Measurements from ENCODE around the gene SAP30L. TPM values are rescaled to one million over a fixed set of nuclear protein-coding genes. Genes with fewer than 3 reads are reported as not detected.

SAP30L gene
- total RNA-seq, 1 experiment from 2014 or later: 45.9 TPM

- ChIA-PET POLR2A (no interaction called here), CTCF (interaction anchor here (0.9 to 19.8 kb wide), 5 partner anchors 10 to 531 kb away, joined by 3 to 207 read pairs (median 3); no protein-coding TSS in a partner anchor)
- Mint-ChIP-seq H3K27ac (ENCODE audit: low read depth, unreplicated experiment) (no peak overlapping the region), H3K4me3 (ENCODE audit: unreplicated experiment) (no peak overlapping the region), H3K4me1 (ENCODE audit: insufficient read depth, unreplicated experiment) (no peaks in the 10 kb centered on the region), H3K27me3 (ENCODE audit: insufficient read depth, unreplicated experiment) (peaks cover 49% of the 10 kb centered on the region), H3K36me3 (ENCODE audit: insufficient read depth, unreplicated experiment) (no peaks in the 10 kb centered on the region), H3K9me3 (ENCODE audit: unreplicated experiment) (no peaks in the 10 kb centered on the region)
- no TSS peak for BruUV-seq (replicated peaks)
- no peak for TF ChIP-seq CTCF (IDR thresholded peaks at IDR 0.05; ENCODE audit: unreplicated experiment)
- no peak for DNase-seq (ENCODE audit: unreplicated experiment)
- intact Hi-C loops (cut with micrococcal nuclease): no loop called here
These were observed 60.4 kb downstream of the SAP30L start for GRCh38 chr5:154506049-154506715.

- Mint-ChIP-seq H3K27me3 (ENCODE audit: insufficient read depth, unreplicated experiment) (peaks cover 43% of the 10 kb centered on the region), H3K36me3 (ENCODE audit: insufficient read depth, unreplicated experiment) (no peaks in the 10 kb centered on the region), H3K27ac (ENCODE audit: low read depth, unreplicated experiment) (no peak overlapping the region), H3K9me3 (ENCODE audit: unreplicated experiment) (no peaks in the 10 kb centered on the region), H3K4me1 (ENCODE audit: insufficient read depth, unreplicated experiment) (no peaks in the 10 kb centered on the region), H3K4me3 (ENCODE audit: unreplicated experiment) (no peak overlapping the region)
- no peak for DNase-seq (ENCODE audit: unreplicated experiment)
- ChIA-PET POLR2A (no interaction called here), CTCF (interaction anchor here (0.6 to 19.8 kb wide), 5 partner anchors 10 to 532 kb away, joined by 3 to 207 read pairs (median 3); no protein-coding TSS in a partner anchor)
- intact Hi-C loops (cut with micrococcal nuclease): no loop called here
- no peak for TF ChIP-seq CTCF (IDR thresholded peaks at IDR 0.05; ENCODE audit: unreplicated experiment)
- BruUV-seq (replicated peaks): no TSS peak
These were observed 60.9 kb downstream of the SAP30L start for GRCh38 chr5:154506716-154507080.

- Mint-ChIP-seq H3K36me3 (ENCODE audit: insufficient read depth, unreplicated experiment) (no peaks in the 10 kb centered on the region), H3K9me3 (ENCODE audit: unreplicated experiment) (no peaks in the 10 kb centered on the region), H3K27ac (ENCODE audit: low read depth, unreplicated experiment) (no peak overlapping the region), H3K4me3 (ENCODE audit: unreplicated experiment) (no peak overlapping the region), H3K4me1 (ENCODE audit: insufficient read depth, unreplicated experiment) (no peaks in the 10 kb centered on the region), H3K27me3 (ENCODE audit: insufficient read depth, unreplicated experiment) (peaks cover 36% of the 10 kb centered on the region)
- intact Hi-C loops (cut with micrococcal nuclease): no loop called here
- ChIA-PET POLR2A (no interaction called here), CTCF (interaction anchor here (0.7 to 19.8 kb wide), 4 partner anchors 12 to 50 kb away, joined by 4 to 207 read pairs (median 5); no protein-coding TSS in a partner anchor)
- DNase-seq (ENCODE audit: unreplicated experiment): no peak
- no peak for TF ChIP-seq CTCF (IDR thresholded peaks at IDR 0.05; ENCODE audit: unreplicated experiment)
- no TSS peak for BruUV-seq (replicated peaks)
These were observed 62.3 kb downstream of the SAP30L start for GRCh38 chr5:154508114-154508513.

- BruUV-seq (replicated peaks): no TSS peak
- ChIA-PET POLR2A (interaction anchor here (0.7 to 1.2 kb wide), 2 partner anchors 8 to 27 kb away, joined by 3 read pairs; no protein-coding TSS in a partner anchor), CTCF (interaction anchor here (1.0 to 19.8 kb wide), 3 partner anchors 10 to 42 kb away, joined by 4 to 207 read pairs (median 8); no protein-coding TSS in a partner anchor)
- intact Hi-C loops (cut with micrococcal nuclease): no loop called here
- DNase-seq (ENCODE audit: unreplicated experiment): no peak
- H3K4me3 Mint-ChIP-seq (ENCODE audit: unreplicated experiment): no peak overlapping the region
- peaks cover 55% of the 10 kb centered on the region for H3K27me3 Mint-ChIP-seq (ENCODE audit: insufficient read depth, unreplicated experiment)
- no peak overlapping the region for H3K27ac Mint-ChIP-seq (ENCODE audit: low read depth, unreplicated experiment)
- no peaks in the 10 kb centered on the region for H3K4me1 Mint-ChIP-seq (ENCODE audit: insufficient read depth, unreplicated experiment)
- H3K36me3 Mint-ChIP-seq (ENCODE audit: insufficient read depth, unreplicated experiment): no peaks in the 10 kb centered on the region
- no peaks in the 10 kb centered on the region for H3K9me3 Mint-ChIP-seq (ENCODE audit: unreplicated experiment)
- TF ChIP-seq CTCF (IDR thresholded peaks at IDR 0.05; ENCODE audit: unreplicated experiment): no peak
These were observed 64.2 kb downstream of the SAP30L start for GRCh38 chr5:154509784-154510555.
